Measurements from ENCODE around the gene STIM1. TPM values are rescaled to one million over a fixed set of nuclear protein-coding genes. Genes with fewer than 3 reads are reported as not detected.

The STIM1 gene
- total and polyA plus RNA-seq, 10 of the 15 experiments (the other 5 are each of a cell fraction or from before 2014, with no cell fraction given): 8.6 to 57.7 (median 29.3) TPM

- TF ChIP-seq CBX5 (IDR thresholded peaks at IDR 0.05; ENCODE audit: low read depth): no peak
- TF ChIP-seq TBL1XR1 (IDR thresholded peaks at IDR 0.05; ENCODE audit: low read depth, low read length): no peak
Measured at GRCh38 chr11:3807909-3808860, 47.3 kb upstream of the STIM1 start, which contains the start of gene PGAP2 (continued).

- H3K36me3 ChIP-seq (ENCODE audit: control insufficient read depth in 2 of 2, insufficient read depth in 2 of 2, low read length in 1 of 2): no peaks in the 10 kb centered on the region; a peak in 1 of 4 replicates
- no peaks in the 10 kb centered on the region for H3K9me3 ChIP-seq (replicated peaks; ENCODE audit: control insufficient read depth, insufficient read depth, low read length)
- no peaks in the 10 kb centered on the region for H4K20me1 ChIP-seq (ENCODE audit: control insufficient read depth, insufficient read depth)
- no TSS peak for BruUV-seq (replicated peaks)
- H3K4me2 ChIP-seq (ENCODE audit: control insufficient read depth, insufficient read depth): peak overlapping the region; percentile 95
- H3K4me1 ChIP-seq (ENCODE audit: control insufficient read depth, insufficient read depth, low read length): no peaks in the 10 kb centered on the region
- DNase-seq (ENCODE audit: low read depth, low spot score) (peak; percentile 41), FAIRE-seq (peak; percentile 90), ATAC-seq (peak; percentile 91)
- peak overlapping the region; percentile 92 for H3K4me3 ChIP-seq
- H3K27me3 ChIP-seq (replicated peaks in 1 of 2; ENCODE audit: control insufficient read depth in 2 of 2, insufficient read depth in 2 of 2, low read length in 1 of 2): no peaks in the 10 kb centered on the region
- in situ Hi-C loops (cut with MboI): no loop called here
- ChIA-PET RAD21 (ENCODE audit: unreplicated experiment) (interaction anchor here (0.6 to 4.4 kb wide), 23 partner anchors 8 to 301 kb away, joined by 3 to 25 read pairs (median 4); partner anchors contain the start of genes NUP98, RHOG and STIM1), CTCF (interaction anchor here (0.5 to 4.5 kb wide), 49 partner anchors 9 to 820 kb away, joined by 3 to 44 read pairs (median 4); partner anchors contain the start of genes NUP98, RHOG and STIM1), POLR2A (interaction anchor here (0.6 to 1.9 kb wide), 10 partner anchors 8 to 263 kb away, joined by 3 to 5 read pairs (median 3); partner anchors contain the start of gene RHOG), SMC1A (ENCODE audit: uncharacterized antibody, unreplicated experiment) (interaction anchor here (0.6 to 4.1 kb wide), 35 partner anchors 11 to 334 kb away, joined by 3 to 33 read pairs (median 4); partner anchors contain the start of genes NUP98, RHOG and STIM1)
- peak overlapping the region; percentile 95 for H2AFZ ChIP-seq (ENCODE audit: control insufficient read depth, low read depth, low read length)
- H3K9ac ChIP-seq (ENCODE audit: control insufficient read depth, insufficient read depth, low read length): peak overlapping the region; percentile 55; the same call in 1 of the 2 replicates
- no peak overlapping the region for H3K27ac ChIP-seq (ENCODE audit: control insufficient read depth, insufficient read depth)
- 40% methylated on average over 5 of the region's 5 CpGs for WGBS (ENCODE audit: insufficient coverage, insufficient replicate concordance, low lambda C conversion rate, missing lambda C conversion rate)
- intact Hi-C loops (cut with micrococcal nuclease; ENCODE audit: unreplicated experiment): no loop called here
- H3K79me2 ChIP-seq (ENCODE audit: control insufficient read depth, insufficient read depth, low read length): no peaks in the 10 kb centered on the region
- TF ChIP-seq JUNB (IDR thresholded peaks at IDR 0.05) (no peak), E2F4 (IDR thresholded peaks at IDR 0.05; ENCODE audit: low read depth, low read length) (no peak), NFIC (IDR thresholded peaks at IDR 0.05; ENCODE audit: low read depth, low read length) (no peak), RUNX3 (IDR thresholded peaks at IDR 0.05; ENCODE audit: low read length) (no peak), NBN (IDR thresholded peaks at IDR 0.05) (no peak), WRNIP1 (IDR thresholded peaks at IDR 0.05; ENCODE audit: borderline replicate concordance, low read depth, low read length) (no peak), RAD51 (IDR thresholded peaks at IDR 0.05) (peak; percentile 53; the same call in 1 of the 2 replicates), ZNF217 (IDR thresholded peaks at IDR 0.05) (no peak), ZBED1 (IDR thresholded peaks at IDR 0.05; ENCODE audit: borderline replicate concordance) (no peak), POU2F2 (IDR thresholded peaks at IDR 0.05; ENCODE audit: borderline replicate concordance, low read depth, low read length) (0 out of 3 replicates have a peak, but pooled peaks have one; percentile 21), BCLAF1 (IDR thresholded peaks at IDR 0.05) (no peak), NR2F1 (conservative IDR thresholded peaks at IDR 0.05) (no peak), USF1 (IDR thresholded peaks at IDR 0.05; ENCODE audit: borderline replicate concordance, extremely low read length, insufficient read depth, low read depth, low read length) (no peak)
Measured at GRCh38 chr11:3808861-3809623, 46.4 kb upstream of the STIM1 start.

Measured in GM12878 (cell line).